CD4-positive, alpha-beta T cell treated with Interferon gamma for 1 hour (primary cell): ENCODE data around the gene PTPN13.

Experiments used
- DNase-seq: peaks from one replicate; pipeline ENCODE4 v3.0.0-alpha.2; 2020

The PTPN13 gene

GRCh38 chr4:86730310-86730709, 136.2 kb downstream of the PTPN13 start:
- no peak for DNase-seq

GRCh38 chr4:86737244-86737643, 143.1 kb downstream of the PTPN13 start:
- no peak for DNase-seq

DNA sequence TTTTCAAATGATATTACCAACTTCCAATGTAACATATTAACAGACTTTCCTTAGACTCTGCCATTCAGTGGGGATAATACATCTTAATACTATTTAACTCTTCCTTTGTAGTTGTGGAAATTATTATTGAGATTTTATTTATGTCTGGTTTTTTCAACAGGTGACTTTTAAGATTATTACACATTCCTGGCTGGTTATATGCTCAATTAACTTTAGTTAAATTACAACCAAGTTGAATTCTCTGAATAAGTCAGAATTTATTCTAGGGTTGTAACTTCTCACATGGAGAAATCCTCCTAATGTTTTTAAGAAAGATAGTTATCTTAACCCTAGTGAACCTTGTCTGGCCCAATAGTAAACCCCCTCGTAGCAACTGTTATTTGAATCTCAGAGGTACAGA, 147.7 kb downstream of the PTPN13 start:
- no peak for DNase-seq

- no peak for DNase-seq
Measured at GRCh38 chr4:86744570-86744969, 150.5 kb downstream of the PTPN13 start.

DNA sequence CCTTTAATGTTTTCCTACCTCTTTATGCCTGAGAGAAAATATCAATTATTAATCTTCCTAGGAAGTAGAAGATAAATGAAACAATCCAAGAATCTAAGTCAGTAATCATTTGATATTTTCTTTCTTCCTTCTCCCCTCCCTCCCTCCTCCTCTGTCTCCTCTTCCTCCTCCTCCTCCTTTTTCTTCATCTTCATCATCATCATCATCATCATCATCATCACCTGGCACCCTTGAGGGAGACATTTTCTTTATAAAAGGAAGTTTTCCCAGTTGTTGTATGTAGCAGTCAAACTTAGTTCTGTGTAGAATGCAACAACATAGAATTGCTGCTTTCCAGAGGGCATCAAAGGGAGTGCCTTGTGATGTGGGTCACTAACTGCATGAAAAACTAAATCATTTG, 155.0 kb downstream of the PTPN13 start:
- no peak for DNase-seq

DNA sequence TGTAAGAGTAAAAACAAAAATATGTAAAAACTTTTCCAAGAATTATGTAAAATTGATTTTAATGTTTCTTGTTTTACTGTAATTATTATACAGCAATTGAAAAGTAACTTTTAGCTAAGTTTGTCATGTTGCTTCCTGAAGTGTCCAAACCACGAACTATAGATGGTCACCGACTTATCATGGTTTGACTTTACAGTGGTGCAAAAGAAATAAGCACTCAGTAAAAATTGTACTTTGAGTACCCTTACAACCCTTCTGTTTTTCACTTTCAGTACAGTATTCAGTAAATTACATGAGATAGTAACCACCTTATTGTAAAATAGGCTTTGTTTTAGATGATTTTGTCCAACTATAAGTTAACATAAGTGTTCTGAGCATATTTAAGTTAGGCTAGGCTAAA, 161.3 kb downstream of the PTPN13 start:
- DNase-seq = no peak

GRCh38 chr4:86757468-86757867, 163.4 kb downstream of the PTPN13 start:
- no peak for DNase-seq

DNA sequence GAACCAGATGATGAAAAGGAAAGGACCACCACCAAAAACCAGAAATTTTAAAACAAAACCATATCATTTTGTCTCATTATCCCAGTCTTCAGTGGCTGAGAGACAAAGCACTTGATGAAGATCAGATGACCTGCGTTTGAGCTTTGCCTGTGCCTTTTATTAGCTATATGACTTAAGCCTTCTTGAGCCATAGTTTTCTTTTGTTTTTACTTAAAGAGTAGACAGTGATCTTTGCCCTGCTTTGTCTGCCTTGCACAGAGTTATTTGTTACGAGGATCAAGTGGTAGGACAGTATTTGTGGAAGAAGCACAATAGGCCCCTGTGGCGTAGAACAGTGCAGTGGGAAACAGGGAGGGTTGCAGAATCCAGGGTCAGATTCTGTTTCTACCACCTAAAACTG, 165.2 kb downstream of the PTPN13 start:
- DNase-seq = no peak

DNA sequence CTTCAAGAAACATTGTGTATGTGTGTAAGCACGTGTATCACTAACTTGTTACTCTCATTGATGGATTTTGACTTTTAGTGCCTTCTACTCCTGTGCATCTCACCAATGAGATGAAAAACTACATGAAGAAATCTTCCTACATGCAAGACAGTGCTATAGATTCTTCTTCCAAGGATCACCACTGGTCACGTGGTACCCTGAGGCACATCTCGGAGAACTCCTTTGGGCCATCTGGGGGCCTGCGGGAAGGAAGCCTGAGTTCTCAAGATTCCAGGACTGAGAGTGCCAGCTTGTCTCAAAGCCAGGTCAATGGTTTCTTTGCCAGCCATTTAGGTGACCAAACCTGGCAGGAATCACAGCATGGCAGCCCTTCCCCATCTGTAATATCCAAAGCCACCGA, 168.5 kb downstream of the PTPN13 start:
- no peak for DNase-seq

DNA sequence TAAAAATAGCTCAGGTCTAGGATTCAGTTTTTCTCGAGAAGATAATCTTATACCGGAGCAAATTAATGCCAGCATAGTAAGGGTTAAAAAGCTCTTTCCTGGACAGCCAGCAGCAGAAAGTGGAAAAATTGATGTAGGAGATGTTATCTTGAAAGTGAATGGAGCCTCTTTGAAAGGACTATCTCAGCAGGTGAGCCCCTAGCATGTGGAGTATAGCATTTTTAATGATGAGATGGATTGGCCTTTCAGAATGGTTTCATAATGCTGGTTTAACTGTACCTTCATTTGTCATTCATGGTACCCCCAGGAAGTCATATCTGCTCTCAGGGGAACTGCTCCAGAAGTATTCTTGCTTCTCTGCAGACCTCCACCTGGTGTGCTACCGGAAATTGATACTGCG, 175.7 kb downstream of the PTPN13 start:
- DNase-seq = no peak

DNA sequence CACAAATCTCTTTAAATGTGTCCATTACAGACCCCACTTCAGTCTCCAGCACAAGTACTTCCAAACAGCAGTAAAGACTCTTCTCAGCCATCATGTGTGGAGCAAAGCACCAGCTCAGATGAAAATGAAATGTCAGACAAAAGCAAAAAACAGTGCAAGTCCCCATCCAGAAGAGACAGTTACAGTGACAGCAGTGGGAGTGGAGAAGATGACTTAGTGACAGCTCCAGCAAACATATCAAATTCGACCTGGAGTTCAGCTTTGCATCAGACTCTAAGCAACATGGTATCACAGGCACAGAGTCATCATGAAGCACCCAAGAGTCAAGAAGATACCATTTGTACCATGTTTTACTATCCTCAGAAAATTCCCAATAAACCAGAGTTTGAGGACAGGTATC, 177.0 kb downstream of the PTPN13 start:
- DNase-seq = no peak

GRCh38 chr4:86775061-86775460, 180.9 kb downstream of the PTPN13 start:
- no peak for DNase-seq

DNA sequence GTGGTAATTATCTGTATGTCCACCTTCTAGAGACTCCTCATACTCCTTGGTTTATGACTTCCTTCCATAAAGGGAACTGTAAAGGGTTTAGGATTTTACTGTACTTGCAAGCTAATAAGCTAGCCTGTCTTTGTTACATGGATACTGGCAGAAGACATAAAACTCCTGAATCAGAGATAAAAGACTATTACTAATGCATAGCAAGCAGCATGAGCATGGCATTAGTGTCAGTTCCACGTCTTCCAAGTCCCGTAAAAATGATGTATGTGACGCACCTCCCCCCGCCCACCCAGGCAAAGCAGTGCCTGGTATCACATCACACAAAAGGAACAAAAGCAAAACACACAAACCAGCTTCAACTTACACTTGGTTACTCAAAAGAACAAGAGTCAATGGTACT, 184.1 kb downstream of the PTPN13 start:
- no peak for DNase-seq

DNA sequence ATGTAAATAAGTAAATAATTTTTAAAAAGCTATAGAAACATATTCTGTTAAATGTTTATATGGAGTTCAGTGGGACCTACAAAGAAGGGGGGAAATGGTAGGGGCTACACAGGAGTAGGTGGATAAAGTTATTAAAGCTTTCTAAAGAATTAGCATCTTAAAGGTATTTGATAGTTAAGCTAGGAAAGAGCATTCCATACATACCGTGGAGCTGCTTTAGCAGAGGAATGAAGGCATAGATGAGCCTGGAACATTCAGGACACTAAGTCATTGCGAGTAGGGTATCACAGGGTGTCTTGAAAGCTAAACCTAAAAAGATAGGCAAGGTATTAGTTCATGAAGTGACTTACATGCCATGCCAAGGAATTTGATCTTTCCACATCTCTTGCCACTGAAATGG, 194.7 kb downstream of the PTPN13 start:
- no peak for DNase-seq

DNA sequence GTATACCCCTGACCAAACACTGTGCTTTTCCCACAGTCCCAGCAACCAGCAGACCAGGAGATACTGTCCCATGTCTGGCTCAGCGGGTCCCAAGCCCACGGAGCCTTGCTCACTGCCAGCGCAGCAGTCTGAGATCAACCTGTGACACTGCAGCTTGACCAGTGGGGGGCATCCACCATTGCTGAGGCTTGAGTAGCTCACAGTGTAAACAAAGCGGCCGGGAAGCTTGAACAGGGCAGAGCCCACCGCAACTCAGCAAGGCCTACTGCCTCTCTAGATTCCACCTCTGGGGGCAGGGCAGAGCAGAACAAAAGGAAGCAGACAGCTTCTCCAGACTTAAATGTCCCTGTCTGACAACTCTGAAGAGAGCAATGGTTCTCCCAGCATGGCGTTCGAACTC, 197.0 kb downstream of the PTPN13 start:
- DNase-seq = no peak

DNA sequence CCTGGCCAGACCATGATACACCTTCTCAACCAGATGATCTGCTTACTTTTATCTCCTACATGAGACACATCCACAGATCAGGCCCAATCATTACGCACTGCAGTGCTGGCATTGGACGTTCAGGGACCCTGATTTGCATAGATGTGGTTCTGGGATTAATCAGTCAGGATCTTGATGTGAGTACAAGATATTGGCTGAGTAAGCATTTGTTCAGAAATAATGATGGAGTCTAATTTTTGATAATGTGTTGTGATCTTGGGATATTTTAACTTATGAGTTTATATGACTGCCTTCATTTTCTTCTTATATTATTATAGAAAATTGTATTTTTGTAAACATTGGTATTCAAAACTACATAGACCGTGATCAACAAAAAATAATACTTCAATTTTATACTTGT, 215.7 kb downstream of the PTPN13 start:
- no peak for DNase-seq

GRCh38 chr4:86810847-86811246, 216.7 kb downstream of the PTPN13 start:
- DNase-seq = no peak

- DNase-seq = no peak
Measured at GRCh38 chr4:86815653-86816052, 221.5 kb downstream of the PTPN13 start.

GRCh38 chr4:86816501-86817273, 222.6 kb downstream of the PTPN13 start:
- no peak for DNase-seq

DNA sequence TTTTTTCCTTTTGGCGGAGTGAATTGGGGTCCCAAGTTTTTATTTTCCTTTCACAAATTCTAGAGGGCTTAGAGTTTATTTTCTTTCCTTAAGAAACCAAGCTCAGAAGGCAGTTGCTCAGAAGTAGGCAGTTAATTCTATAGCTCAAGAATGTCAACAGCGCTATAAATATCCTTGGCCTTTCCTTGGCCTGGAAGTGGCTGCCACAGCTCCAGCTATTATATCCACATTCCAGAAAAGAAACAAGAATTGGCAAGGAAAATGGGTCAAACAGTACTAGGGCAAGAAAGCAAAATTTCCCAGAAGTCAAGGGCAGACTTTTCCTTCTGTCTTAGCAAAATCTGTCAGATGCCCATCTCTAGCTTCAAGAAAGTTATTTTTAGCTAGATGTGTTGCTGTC, 224.1 kb downstream of the PTPN13 start:
- DNase-seq = no peak

- DNase-seq = no peak
Measured at GRCh38 chr4:86818841-86819240, 224.7 kb downstream of the PTPN13 start.

GRCh38 chr4:86819561-86819960, 225.4 kb downstream of the PTPN13 start:
- no peak for DNase-seq

DNA sequence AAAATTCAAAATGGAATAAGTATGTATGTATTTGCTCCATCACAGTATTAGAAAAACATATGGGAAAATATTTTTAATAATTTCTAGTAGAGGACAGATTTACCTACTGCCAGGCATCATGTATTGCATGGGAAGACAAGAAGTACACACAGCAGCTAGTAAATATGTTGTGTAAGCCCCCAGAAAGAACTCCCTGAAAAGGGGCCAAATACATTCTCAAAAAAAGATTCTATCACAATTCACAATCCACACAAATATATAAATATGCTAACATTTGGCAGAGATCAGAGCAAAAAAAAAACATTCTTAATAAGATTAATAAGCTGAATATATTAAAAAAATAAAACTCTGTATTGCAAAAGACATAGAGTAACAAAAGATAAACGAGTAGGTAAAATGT, 227.0 kb downstream of the PTPN13 start:
- DNase-seq = no peak

DNA sequence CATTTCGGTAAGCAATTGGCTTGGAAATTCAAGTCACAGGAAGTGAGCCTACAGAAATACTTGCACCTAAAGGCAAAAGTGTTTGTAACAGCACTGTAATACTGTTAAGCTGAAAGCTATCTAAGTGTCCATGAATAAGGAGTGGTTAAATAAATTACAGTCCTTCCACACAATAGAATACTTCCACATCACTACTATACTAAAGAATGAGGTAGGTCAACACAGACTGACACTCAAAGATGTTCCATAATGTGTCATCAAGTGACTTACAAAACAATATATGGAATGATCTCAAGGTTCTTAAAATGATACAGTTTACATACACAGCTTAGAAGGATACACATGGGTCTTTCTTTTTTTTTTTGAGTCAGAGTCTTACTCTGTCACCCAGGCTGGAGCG, 228.0 kb downstream of the PTPN13 start:
- no peak for DNase-seq

- no peak for DNase-seq
Measured at GRCh38 chr4:86825511-86825910, 231.4 kb downstream of the PTPN13 start.
